SU-DHL-6 (cell line): ENCODE measurements around the gene CUEDC1.

Experiments
- H2AFZ ChIP-seq: fragments of 200-600 bp; sonication (generic); 2 replicates; pipeline ENCODE4 v1.6.1; 2014; ENCODE audit warnings: low read depth, mild to moderate bottlenecking, moderate library complexity, mixed read lengths, antibody characterized with exemption, low read length; ENCODE audit not compliant: severe bottlenecking
- H3F3A ChIP-seq: fragments of 200-600 bp; shearing (Covaris generic); 2 replicates; pipeline ENCODE4 v1.6.0; 2016; ENCODE audit warnings: antibody characterized with exemption, mild to moderate bottlenecking; ENCODE audit not compliant: insufficient read depth
- H3K27ac ChIP-seq: fragments of 200-600 bp; sonication (generic); 2 replicates; pipeline ENCODE4 v1.5.1; 2016; ENCODE audit warnings: low read depth, mild to moderate bottlenecking, low read length, moderate library complexity, mixed read lengths
- H3K27me3 ChIP-seq: fragments of 200-600 bp; sonication (generic), shearing (Covaris generic); 2 replicates; pipeline ENCODE4 v1.6.0; 2014; ENCODE audit warnings: mild to moderate bottlenecking, low read length
- H3K36me3 ChIP-seq: fragments of 200-600 bp; sonication (generic); 2 replicates; pipeline ENCODE4 v1.6.1; 2014; ENCODE audit warnings: mild to moderate bottlenecking, low read length, mixed read lengths
- H3K4me2 ChIP-seq: fragments of 300-600, 200-600 bp; shearing (Covaris generic), sonication (generic); 2 replicates; pipeline ENCODE4 v1.6.0; 2014; ENCODE audit warnings: low read length, low read depth, mild to moderate bottlenecking; ENCODE audit not compliant: poor library complexity, severe bottlenecking
- H3K4me3 ChIP-seq: fragments of 200-600 bp; sonication (generic); 2 replicates; pipeline ENCODE4 v1.5.1; 2014; ENCODE audit warnings: antibody characterized with exemption, low read length, mild to moderate bottlenecking, mixed read lengths; ENCODE audit not compliant: insufficient read depth, poor library complexity, severe bottlenecking
- H3K79me2 ChIP-seq: fragments of 200-600 bp; sonication (generic); 2 replicates; pipeline ENCODE4 v1.6.1; 2014; ENCODE audit warnings: mild to moderate bottlenecking, low read length, moderate library complexity; ENCODE audit not compliant: insufficient read depth
- H3K9ac ChIP-seq: fragments of 200-600 bp; sonication (generic); 2 replicates; pipeline ENCODE4 v1.7.0; 2014; ENCODE audit warnings: mild to moderate bottlenecking, low read length
- H3K9me2 ChIP-seq: fragments of 200-600 bp; sonication (generic); replicated peaks from 2 replicates; pipeline ENCODE4 v1.6.1; 2014; ENCODE audit warnings: low read length; ENCODE audit not compliant: insufficient read depth
- H3K9me3 ChIP-seq: fragments of 200-600 bp; sonication (generic); 2 replicates; pipeline ENCODE4 v1.6.1; 2014; ENCODE audit warnings: low read length, mixed read lengths; ENCODE audit not compliant: insufficient read depth
- H4K20me1 ChIP-seq: fragments of 200-600 bp; sonication (generic); 2 replicates; pipeline ENCODE4 v1.6.1; 2014; ENCODE audit warnings: low read depth, mild to moderate bottlenecking, antibody characterized with exemption, low read length, moderate library complexity, mixed read lengths
- CTCF ChIP-seq: fragments of 200-600 bp; sonication (generic); IDR thresholded peaks from one replicate; pipeline ENCODE4 v1.5.1; 2017; ENCODE audit warnings: antibody characterized with exemption, mild to moderate bottlenecking, low read length, moderate library complexity; ENCODE audit not compliant: insufficient read depth, poor library complexity, severe bottlenecking
- EZH2phosphoT487 ChIP-seq: fragments of 200-600 bp; sonication (generic), shearing (Covaris generic); conservative IDR thresholded peaks from 2 replicates; pipeline ENCODE4 v1.6.1; 2018; ENCODE audit warnings: mild to moderate bottlenecking, antibody characterized with exemption, low read length, moderate library complexity, mixed read lengths

Gene CUEDC1

GRCh38 chr17:57994436-57994835, 39.2 kb upstream of the CUEDC1 start:
- Histone ChIP-seq H3K36me3 (peaks cover 22% of the 10 kb centered on the region), H2AFZ (no peak overlapping the region), H3K4me3 (no peak overlapping the region), H3K27ac (no peak overlapping the region), H3K9ac (no peak overlapping the region), H3K79me2 (no peaks in the 10 kb centered on the region), H4K20me1 (peaks cover 17% of the 10 kb centered on the region), H3K9me2 (no peaks in the 10 kb centered on the region), H3K4me2 (no peak overlapping the region), H3F3A (peaks cover 89% of the 10 kb centered on the region), H3K9me3 (no peaks in the 10 kb centered on the region), H3K27me3 (no peaks in the 10 kb centered on the region)
- TF ChIP-seq CTCF (no peak), EZH2phosphoT487 (no peak)

- Histone ChIP-seq H3K4me2 (no peak overlapping the region), H3K9me3 (no peaks in the 10 kb centered on the region), H3K36me3 (peaks cover 14% of the 10 kb centered on the region), H2AFZ (no peak overlapping the region), H3K9me2 (no peaks in the 10 kb centered on the region), H3K27ac (peak overlapping the region; percentile 9; the same call in 1 of the 2 replicates), H3K27me3 (no peaks in the 10 kb centered on the region), H4K20me1 (peaks cover 10% of the 10 kb centered on the region), H3K9ac (no peak overlapping the region), H3K4me3 (no peak overlapping the region), H3K79me2 (no peaks in the 10 kb centered on the region), H3F3A (peaks cover 89% of the 10 kb centered on the region)
- TF ChIP-seq EZH2phosphoT487 (no peak), CTCF (no peak)
These were observed 38.5 kb upstream of the CUEDC1 start for GRCh38 chr17:57993471-57994365.

GRCh38 chr17:57991537-57991936, 36.3 kb upstream of the CUEDC1 start:
- no peak overlapping the region for H3K4me3 ChIP-seq
- peaks cover 12% of the 10 kb centered on the region for H3K79me2 ChIP-seq
- no peaks in the 10 kb centered on the region for H3K9me3 ChIP-seq
- peaks cover 69% of the 10 kb centered on the region for H3F3A ChIP-seq
- H3K9ac ChIP-seq, result no peak overlapping the region
- no peaks in the 10 kb centered on the region for H3K9me2 ChIP-seq
- H3K27me3 ChIP-seq, result no peaks in the 10 kb centered on the region
- H3K36me3 ChIP-seq, result no peaks in the 10 kb centered on the region
- H2AFZ ChIP-seq, result no peak overlapping the region
- no peak overlapping the region for H3K27ac ChIP-seq
- H4K20me1 ChIP-seq, result peaks cover 7% of the 10 kb centered on the region
- H3K4me2 ChIP-seq, result no peak overlapping the region
- no peak for TF ChIP-seq CTCF
- TF ChIP-seq EZH2phosphoT487, result no peak
